ENCODE measurements around the gene KRT14.

GRCh38 chr17:41552455-41552854 is 34.2 kb downstream of the KRT14 start:
- TF ChIP-seq CTCF (IDR thresholded peaks at IDR 0.05; ENCODE audit: low read length) = no peak
- no peak for TF ChIP-seq EZH2 (IDR thresholded peaks at IDR 0.05; ENCODE audit: borderline replicate concordance, low read length)

Measured in OCI-LY1 (cell line).